A549 treated with GW870086 at 1 μM for 4 hours (cell line): Measurements from ENCODE around the gene SLC25A44. TPM values are rescaled to one million over a fixed set of nuclear protein-coding genes. Genes with fewer than 3 reads are reported as not detected.

Experiments
- total RNA-seq: library from RNA; stranded (reverse); fragments of 200-300 nt; extraction: Qiagen RNA extraction; gene quantifications from 5 replicates; pipeline ENCODE4 v1.2.3, GENCODE V29; 2022; ENCODE audit warnings: low read depth

SLC25A44 gene, protein sequence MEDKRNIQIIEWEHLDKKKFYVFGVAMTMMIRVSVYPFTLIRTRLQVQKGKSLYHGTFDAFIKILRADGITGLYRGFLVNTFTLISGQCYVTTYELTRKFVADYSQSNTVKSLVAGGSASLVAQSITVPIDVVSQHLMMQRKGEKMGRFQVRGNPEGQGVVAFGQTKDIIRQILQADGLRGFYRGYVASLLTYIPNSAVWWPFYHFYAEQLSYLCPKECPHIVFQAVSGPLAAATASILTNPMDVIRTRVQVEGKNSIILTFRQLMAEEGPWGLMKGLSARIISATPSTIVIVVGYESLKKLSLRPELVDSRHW
- total RNA-seq, result 26.0 to 29.3 TPM (median 27.2 TPM) in 5 replicates

DNA sequence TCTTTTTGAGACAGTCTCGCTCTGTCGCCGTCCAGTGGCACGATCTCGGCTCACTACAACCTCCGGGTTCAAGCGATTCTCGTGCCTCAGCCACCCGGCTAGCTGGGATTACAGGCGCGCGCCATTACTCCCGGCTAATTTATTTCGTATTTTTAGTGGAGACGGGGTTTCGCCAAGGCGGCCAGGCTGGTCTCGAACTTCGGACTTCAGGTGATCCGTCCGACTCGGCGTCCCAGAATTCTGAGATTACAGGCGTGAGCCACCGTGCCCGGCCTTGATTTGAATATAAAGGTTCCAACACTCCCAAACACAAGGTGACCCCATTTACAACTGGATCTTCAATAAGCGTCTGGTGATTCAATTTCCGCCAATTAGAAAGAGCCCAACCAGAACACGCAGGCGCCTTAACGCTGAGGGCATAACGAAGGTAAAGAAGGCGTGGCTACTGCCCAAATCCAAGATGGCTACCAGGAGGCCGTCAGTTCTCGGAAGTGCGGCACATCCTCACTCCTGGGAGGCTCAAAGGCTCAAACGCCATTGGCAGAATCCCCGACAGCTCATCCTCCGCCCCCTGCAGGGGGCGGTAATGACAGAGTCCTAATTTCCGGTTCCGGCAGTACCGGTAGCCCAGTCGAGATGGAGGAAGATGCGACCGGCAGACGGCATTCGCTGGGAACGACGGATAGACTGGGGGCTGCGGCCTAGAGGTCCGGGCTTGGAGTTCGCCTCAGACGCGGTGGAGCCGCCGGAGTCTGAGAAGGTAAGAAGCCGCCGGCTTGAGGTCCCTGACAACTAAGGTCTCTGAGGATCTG lies at the start of gene SLC25A44:
SLC25A44 (plus strand) TSS at position 617 of the 812 bp plus-strand sequence. CDS start 5,744 bp downstream, outside the sequence.

DNA sequence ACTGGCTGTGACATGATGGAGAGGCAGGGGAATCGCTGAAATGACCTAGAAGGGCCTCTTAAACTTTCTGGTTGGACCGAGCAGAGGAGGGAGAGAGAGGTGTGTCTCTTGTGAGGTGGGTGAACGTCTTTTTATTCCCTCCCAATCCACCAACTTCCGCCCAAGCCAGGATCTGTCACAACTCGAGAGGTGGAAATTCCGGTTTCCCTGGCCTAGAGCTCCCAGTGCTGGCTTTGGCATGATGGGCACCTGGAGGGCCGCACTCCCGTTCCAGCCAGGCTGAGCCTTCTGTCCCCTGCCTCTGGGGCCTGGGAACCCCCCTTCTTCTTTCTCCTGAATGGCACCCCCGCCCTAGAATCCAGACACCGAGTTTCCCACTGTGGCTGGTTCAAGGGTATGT lies 40.5 kb upstream of the SLC25A44 start, which contains the start of gene SEMA4A:
SEMA4A (plus strand) TSS at position 224 of the 400 bp plus-strand sequence. CDS start 994 bp downstream, outside the sequence.

DNA sequence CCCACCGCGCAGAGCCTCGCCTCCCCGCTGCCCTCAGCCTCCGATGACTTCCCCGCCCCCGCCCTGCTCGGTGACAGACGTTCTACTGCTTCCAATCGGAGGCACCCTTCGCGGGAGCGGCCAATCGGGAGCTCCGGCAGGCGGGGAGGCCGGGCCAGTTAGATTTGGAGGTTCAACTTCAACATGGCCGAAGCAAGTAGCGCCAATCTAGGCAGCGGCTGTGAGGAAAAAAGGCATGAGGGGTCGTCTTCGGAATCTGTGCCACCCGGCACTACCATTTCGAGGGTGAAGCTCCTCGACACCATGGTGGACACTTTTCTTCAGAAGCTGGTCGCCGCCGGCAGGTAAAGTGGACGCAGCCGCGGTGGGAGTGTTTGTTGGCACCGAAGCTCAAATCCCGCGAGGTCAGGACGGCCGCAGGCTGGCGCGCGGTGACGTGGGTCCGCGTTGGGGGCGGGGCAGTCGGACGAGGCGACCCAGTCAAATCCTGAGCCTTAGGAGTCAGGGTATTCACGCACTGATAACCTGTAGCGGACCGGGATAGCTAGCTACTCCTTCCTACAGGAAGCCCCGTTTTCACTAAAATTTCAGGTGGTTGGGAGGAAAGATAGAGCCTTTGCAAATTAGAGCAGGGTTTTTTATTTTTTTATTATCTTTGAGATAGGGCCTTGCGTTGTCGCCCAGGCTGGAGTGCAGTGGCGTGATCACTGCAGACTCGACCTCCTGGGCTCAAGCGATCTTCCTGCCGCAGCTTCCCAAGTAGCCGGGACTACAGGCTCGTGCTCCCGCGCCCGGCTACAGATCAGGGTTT lies 19.1 kb downstream of the SLC25A44 start, which contains the start of gene PMF1:
PMF1 (plus strand) TSS at position 175 of the 811 bp plus-strand sequence; CDS start at position 184, 9 bp downstream.

DNA sequence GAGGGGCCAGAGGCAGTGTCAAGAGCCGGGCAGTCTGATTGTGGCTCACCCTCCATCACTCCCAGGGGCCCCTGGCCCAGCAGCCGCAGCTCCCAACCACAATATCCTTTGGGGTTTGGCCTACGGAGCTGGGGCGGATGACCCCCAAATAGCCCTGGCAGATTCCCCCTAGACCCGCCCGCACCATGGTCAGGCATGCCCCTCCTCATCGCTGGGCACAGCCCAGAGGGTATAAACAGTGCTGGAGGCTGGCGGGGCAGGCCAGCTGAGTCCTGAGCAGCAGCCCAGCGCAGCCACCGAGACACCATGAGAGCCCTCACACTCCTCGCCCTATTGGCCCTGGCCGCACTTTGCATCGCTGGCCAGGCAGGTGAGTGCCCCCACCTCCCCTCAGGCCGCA lies 48.0 kb downstream of the SLC25A44 start, which contains the start of gene BGLAP:
BGLAP (plus strand) TSS at position 259 of the 400 bp plus-strand sequence; CDS start at position 307, 48 bp downstream.

DNA sequence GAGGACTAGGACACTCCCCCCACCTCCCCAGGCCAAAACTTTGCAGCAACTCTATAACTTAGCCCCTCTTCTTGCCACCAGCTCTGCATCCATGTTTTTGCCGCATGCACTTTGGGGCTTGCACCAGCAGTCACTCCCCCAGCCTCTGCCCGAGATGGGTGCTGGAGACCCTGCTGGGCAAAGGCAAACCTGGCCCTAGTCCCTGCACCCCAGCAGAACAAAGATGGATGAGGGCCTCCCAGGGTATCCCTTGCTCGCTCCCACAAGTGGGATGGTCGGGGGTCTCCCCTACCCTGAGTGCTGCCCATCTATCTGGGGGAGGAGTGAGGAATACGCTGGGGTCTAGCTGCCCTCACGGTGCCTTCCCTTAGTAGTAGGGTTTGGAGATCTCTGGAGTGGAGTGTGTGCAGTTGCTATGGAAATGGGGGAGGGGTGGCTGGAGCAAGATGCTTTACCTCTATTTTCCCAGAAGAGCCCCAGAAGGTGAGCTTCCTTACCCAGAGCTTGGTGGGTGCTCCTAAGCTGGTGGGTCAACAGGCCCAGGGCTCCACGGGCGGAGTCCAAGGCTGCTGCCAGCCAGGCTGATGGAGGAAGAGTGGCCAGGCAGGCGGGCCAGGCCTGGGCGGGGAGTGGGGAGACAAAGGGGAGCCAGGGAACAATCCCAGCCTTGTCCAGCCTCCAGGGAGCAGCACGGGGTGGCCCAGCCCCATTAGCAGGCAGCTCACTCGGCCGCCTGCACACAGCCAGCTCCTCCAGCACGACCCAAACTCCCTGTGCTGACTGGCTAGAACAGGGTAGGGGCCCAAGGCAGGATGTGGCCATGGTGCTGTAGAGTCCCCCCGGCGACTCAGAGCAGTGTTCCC lies 53.8 kb downstream of the SLC25A44 start, which contains the start of gene PAQR6:
PAQR6 (minus strand) TSS at position 597 of the 863 bp plus-strand sequence. CDS start 1,325 bp downstream, outside the sequence.

Other genes starting within 250 kb of the SLC25A44 start
- 37.0 to 47.9 TPM (median 45.4 TPM) in 5 replicates for gene ARHGEF2, start 215.6 kb upstream of the SLC25A44 start, total RNA-seq
- gene SSR2, start 173.2 kb upstream of the SLC25A44 start, total RNA-seq, result 260 to 269 TPM (median 265 TPM) in 5 replicates
- 32.7 to 44.1 TPM (median 39.4 TPM) in 5 replicates for gene UBQLN4, start 140.3 kb upstream of the SLC25A44 start, total RNA-seq
- gene LAMTOR2, start 139.3 kb upstream of the SLC25A44 start, total RNA-seq, result 155 to 166 TPM (median 160 TPM) in 5 replicates
- not detected in 5 replicates for gene RAB25, start 132.9 kb upstream of the SLC25A44 start, total RNA-seq
- 0.98 to 2.3 TPM (median 1.8 TPM) in 5 replicates for gene MEX3A, start 111.6 kb upstream of the SLC25A44 start, total RNA-seq
- gene LMNA, start 79.4 kb upstream of the SLC25A44 start, total RNA-seq, result 635 to 777 TPM (median 765 TPM) in 5 replicates
- gene SEMA4A, start 40.5 kb upstream of the SLC25A44 start, total RNA-seq, result 0.33 to 0.47 TPM (median 0.41 TPM) in 5 replicates
- 55.2 to 64.4 TPM (median 59.5 TPM) in 5 replicates for gene PMF1, start 18.9 kb downstream of the SLC25A44 start, total RNA-seq
- gene BGLAP, start 48.1 kb downstream of the SLC25A44 start, total RNA-seq, result 0.23 to 1.0 TPM (median 0.61 TPM) in 4 of 5 replicates, not detected in the other
- gene PAQR6, start 54.0 kb downstream of the SLC25A44 start, total RNA-seq, result 2.4 to 5.5 TPM (median 3.3 TPM) in 5 replicates
- gene SMG5, start 88.7 kb downstream of the SLC25A44 start, total RNA-seq, result 40.9 to 46.9 TPM (median 43.9 TPM) in 5 replicates
- gene TMEM79, start 90.2 kb downstream of the SLC25A44 start, total RNA-seq, result 6.0 to 7.9 TPM (median 7.5 TPM) in 5 replicates
- gene GLMP, start 101.6 kb downstream of the SLC25A44 start, total RNA-seq, result 33.0 to 47.2 TPM (median 42.7 TPM) in 5 replicates
- not detected in 5 replicates for gene VHLL, start 105.2 kb downstream of the SLC25A44 start, total RNA-seq
- 379 to 412 TPM (median 408 TPM) in 5 replicates for gene CCT3, start 144.2 kb downstream of the SLC25A44 start, total RNA-seq
- gene TSACC, start 144.4 kb downstream of the SLC25A44 start, total RNA-seq, result 1.9 to 3.5 TPM (median 2.2 TPM) in 5 replicates
- gene RHBG, start 175.1 kb downstream of the SLC25A44 start, total RNA-seq, result not detected in 5 replicates